C4-2B (cell line): Measurements from ENCODE around the gene ZNF888.
A peak's percentile ranks its signal among the peaks of the same experiment; 100 is the strongest.
"Not testable (repeated sequence)": the region's sequence is repeated elsewhere in the genome, so short reads cannot be mapped to it uniquely, and the experiment has no call there.

Source experiments
- H3K27ac ChIP-seq: fragments of 450-650 bp; 2 replicates; pipeline ENCODE4 v1.5.1; 2017
- CTCF ChIP-seq: fragments of 450-650 bp; conservative IDR thresholded peaks from 2 replicates; pipeline ENCODE4 v1.5.1; 2017; ENCODE audit warnings: mild to moderate bottlenecking
- ZFX ChIP-seq: fragments of 450-650 bp; IDR thresholded peaks from 2 replicates; pipeline ENCODE4 v1.6.1; 2017

The ZNF888 gene

GRCh38 chr19:52943884-52944643 lies 20.8 kb upstream of the ZNF888 start:
- TF ChIP-seq ZFX (no peak), CTCF (no peak)
- H3K27ac ChIP-seq, result no peak overlapping the region

GRCh38 chr19:52943134-52943883 lies 20.1 kb upstream of the ZNF888 start:
- no peak overlapping the region for H3K27ac ChIP-seq
- TF ChIP-seq ZFX, result no peak
- TF ChIP-seq CTCF, result no peak

- peak overlapping the region; percentile 70 for H3K27ac ChIP-seq
- TF ChIP-seq CTCF (no peak), ZFX (no peak)
These were observed 19.3 kb upstream of the ZNF888 start for GRCh38 chr19:52942386-52943133.

- TF ChIP-seq CTCF (no peak), ZFX (no peak)
- H3K27ac ChIP-seq, result peak overlapping the region; percentile 70
These were observed 18.7 kb upstream of the ZNF888 start for GRCh38 chr19:52941941-52942385.

- H3K27ac ChIP-seq, result peak overlapping the region; percentile 70
These were observed 18.3 kb upstream of the ZNF888 start for GRCh38 chr19:52941523-52941922.

- H3K27ac ChIP-seq, result not testable (repeated sequence)
These were observed 17.7 kb upstream of the ZNF888 start for GRCh38 chr19:52940905-52941304.

GRCh38 chr19:52938761-52939160 lies 15.5 kb upstream of the ZNF888 start:
- TF ChIP-seq CTCF, result no peak
- no peak for TF ChIP-seq ZFX
- H3K27ac ChIP-seq, result peak overlapping the region; percentile 64

- no peak overlapping the region for H3K27ac ChIP-seq
- TF ChIP-seq ZFX (no peak), CTCF (no peak)
These were observed 13.7 kb upstream of the ZNF888 start for GRCh38 chr19:52936954-52937325.
